Measurements from ENCODE around the gene L3MBTL3.
A peak's percentile ranks its signal among the peaks of the same experiment; 100 is the strongest.
"Not testable (repeated sequence)": the region's sequence is repeated elsewhere in the genome, so short reads cannot be mapped to it uniquely, and the experiment has no call there.

L3MBTL3 gene

DNA sequence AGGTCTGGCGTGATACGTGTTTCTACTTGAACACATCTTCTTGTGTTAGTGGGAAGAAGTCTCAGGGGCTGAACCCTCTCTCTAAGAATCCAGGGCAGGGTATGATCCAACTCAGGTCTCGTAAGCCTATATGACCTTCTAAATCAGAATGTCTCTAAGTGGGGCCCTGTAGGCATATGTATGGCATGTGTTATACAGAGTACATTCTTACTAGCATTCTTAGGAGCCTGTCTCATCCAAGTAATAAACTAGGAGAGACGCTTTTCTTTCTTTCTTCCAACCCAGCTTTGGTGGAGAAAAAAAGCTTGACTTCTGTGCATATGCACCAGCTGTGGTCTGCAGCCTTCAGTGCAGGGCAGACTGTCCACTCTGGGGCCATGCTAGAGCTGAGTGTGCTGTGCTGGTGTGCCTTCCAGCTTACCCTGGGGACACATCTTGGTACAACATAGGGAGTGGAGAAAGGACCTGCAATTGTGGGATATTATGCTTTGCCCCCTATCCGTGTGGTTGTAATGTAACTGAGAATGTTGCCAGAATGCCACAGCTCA lies 47.3 kb downstream of the L3MBTL3 start:
- Histone ChIP-seq H3K4me3 (no peak overlapping the region), H3K27ac (no peak overlapping the region)

- Histone ChIP-seq H3K4me3 (no peak overlapping the region), H3K27ac (no peak overlapping the region)
These were observed 51.1 kb downstream of the L3MBTL3 start for GRCh38 chr6:130069485-130069884.

DNA sequence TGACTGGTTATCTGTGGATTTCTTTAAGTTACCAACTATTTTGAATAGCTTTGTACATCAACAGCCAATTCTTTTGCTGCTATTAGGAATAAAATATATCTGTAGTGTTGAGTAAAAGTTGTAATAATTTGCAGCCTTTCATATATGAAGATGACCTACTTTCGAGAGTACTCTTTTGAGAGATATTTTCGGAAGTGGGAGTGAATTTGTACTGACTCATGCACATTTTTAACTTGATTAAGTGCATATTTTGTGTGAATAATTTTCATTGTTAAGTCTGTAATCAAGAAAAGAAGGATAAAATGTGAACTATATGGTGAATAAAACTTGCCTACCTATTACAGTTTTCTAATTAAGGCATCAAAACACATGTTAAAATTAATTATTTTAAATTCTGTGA lies 51.9 kb downstream of the L3MBTL3 start:
- Histone ChIP-seq H3K4me3 (no peak overlapping the region), H3K27ac (peak overlapping the region in 1 of 21 experiments; percentile 8)

DNA sequence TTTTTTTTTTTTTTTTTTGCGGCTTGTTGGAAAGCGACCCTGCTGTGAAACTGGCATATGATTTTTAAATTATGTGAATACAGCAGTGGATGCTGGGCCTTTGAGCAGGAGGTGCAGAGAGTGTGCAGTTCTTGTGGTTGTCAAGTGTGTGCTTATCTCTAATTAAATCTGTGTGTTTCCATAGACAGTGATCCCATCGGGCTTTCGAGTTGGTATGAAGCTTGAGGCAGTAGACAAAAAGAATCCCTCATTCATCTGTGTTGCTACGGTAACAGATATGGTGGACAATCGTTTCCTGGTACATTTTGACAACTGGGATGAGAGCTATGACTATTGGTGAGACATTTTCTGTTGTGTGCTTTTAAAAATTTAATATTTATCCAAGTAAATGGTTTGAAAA lies 52.4 kb downstream of the L3MBTL3 start:
- H3K4me3 ChIP-seq, result no peak overlapping the region

DNA sequence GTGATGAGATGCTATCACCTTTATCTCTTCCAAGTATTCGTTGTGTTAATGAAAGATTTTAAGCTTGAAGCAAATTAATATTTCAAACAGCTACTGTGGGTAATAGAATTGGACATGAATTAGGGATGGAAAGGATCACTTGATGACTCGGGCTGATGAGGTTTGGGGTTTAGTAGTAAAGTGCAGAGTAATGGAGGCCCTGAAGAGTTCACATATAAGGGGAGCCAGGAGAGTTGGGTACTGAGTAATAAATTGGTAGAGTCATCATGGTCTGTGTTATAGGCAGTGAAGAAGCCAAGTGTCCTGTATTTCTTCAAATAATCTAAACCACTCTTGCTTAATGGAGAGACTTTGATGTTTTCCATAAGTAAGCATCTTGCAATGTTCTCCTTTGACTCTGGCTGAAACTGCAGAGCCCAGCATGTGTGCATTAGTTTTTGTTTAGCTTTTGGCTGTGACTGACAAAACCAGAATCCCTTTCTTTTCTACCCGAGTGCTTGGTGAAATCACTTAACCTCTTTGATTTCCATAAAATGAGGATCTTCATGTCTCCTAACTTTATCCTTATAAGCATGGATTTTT lies 57.6 kb downstream of the L3MBTL3 start:
- H3K27ac ChIP-seq, result no peak overlapping the region
- H3K4me3 ChIP-seq, result no peak overlapping the region

More for the DNA sequence above, 52.4 kb downstream of the L3MBTL3 start:
- H3K27ac ChIP-seq, result peak overlapping the region in 1 of 21 experiments; percentile 8

GRCh38 chr6:130076512-130076911 lies 58.1 kb downstream of the L3MBTL3 start:
- H3K27ac ChIP-seq, result no peak overlapping the region
- no peak overlapping the region for H3K4me3 ChIP-seq

GRCh38 chr6:130090796-130091195 lies 72.4 kb downstream of the L3MBTL3 start:
- Histone ChIP-seq H3K4me3 (no peak overlapping the region), H3K27ac (no peak overlapping the region)

- H3K4me3 ChIP-seq, result no peak overlapping the region
These were observed 75.2 kb downstream of the L3MBTL3 start for GRCh38 chr6:130093546-130093945.

GRCh38 chr6:130098317-130098716 lies 79.9 kb downstream of the L3MBTL3 start:
- no peak overlapping the region for H3K4me3 ChIP-seq

More at GRCh38 chr6:130093546-130093945, 75.2 kb downstream of the L3MBTL3 start:
- H3K27ac ChIP-seq, result no peak overlapping the region

DNA sequence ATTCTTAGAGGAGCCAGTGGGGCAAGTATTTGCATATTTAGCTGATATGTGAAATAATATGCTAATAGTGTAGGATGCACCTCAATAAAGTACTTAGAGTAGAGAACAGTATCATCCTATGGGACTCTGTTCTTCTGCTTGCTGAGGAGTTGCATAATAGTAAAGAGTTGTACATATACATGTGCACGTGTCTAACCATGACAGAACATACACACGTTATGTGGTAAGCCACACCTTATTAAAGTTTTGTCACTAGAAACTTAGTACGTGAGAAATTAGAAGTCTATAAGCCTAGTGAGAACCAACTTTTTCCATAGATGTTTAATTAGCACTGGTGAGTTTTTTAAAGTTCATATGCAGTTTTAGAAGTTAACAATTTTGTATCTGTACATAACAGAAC lies 80.7 kb downstream of the L3MBTL3 start:
- Histone ChIP-seq H3K4me3 (no peak overlapping the region), H3K27ac (no peak overlapping the region)

More at GRCh38 chr6:130098317-130098716, 79.9 kb downstream of the L3MBTL3 start:
- no peak overlapping the region for H3K27ac ChIP-seq

DNA sequence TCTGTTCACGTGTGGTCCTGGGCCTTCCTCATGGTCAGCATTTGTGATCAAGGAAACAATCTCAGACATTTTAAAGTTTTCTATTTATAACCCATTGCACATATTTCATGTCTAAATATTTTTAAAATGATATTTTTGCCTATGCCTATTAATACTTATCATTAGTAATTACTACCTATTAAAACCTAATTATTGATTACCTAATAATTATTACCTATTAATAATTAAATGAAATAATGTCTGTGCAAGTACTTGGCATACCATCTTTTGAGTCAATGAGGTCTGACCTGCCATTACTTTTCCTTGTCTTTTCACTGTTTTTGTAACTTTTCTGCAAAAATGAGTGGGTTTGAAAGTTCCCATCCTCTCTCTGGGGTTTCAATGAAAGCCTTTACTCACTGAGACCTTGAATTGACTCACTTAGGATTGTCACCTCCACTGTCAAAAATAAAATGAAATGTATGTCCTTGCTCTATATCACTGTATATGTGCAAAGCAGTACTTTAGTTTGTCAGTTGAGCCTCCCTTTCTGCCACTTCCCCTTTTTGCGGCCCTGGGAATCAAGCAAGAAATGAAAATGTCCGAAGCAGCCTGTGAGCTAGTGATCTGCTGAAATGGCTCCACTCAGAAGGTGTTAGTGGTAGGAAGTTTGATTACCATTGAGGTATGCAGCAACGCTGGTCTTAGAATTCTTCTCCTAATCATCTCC lies 87.8 kb downstream of the L3MBTL3 start:
- Histone ChIP-seq H3K4me3 (no peak overlapping the region), H3K27ac (no peak overlapping the region)

DNA sequence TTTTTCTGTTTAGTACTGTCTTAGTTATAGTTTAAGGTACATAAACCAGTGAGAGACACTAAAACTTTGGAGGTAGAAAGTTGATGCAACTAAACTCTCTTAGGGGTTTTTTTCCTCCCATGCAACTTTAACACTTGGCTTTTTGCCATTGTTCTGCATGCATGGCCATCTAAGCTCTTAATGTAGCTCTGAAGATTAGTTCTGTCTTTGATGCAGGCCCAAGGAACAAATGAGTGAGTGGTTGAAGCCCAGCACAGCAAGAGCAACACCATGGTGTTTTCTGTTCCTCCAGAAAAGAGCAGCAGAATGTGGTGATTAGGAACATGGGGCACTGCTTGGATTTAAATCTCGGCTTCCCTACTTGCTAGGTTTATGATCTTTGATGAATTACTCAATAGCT lies 89.3 kb downstream of the L3MBTL3 start:
- no peak overlapping the region for H3K4me3 ChIP-seq
- H3K27ac ChIP-seq, result no peak overlapping the region

GRCh38 chr6:130111031-130111430 lies 92.7 kb downstream of the L3MBTL3 start:
- Histone ChIP-seq H3K27ac (no peak overlapping the region), H3K4me3 (no peak overlapping the region)

GRCh38 chr6:130113201-130113710 lies 94.9 kb downstream of the L3MBTL3 start:
- no peak overlapping the region for H3K27ac ChIP-seq

GRCh38 chr6:130115036-130115435 lies 96.7 kb downstream of the L3MBTL3 start:
- no peak overlapping the region for H3K27ac ChIP-seq
- no peak overlapping the region for H3K4me3 ChIP-seq

More at GRCh38 chr6:130113201-130113710, 94.9 kb downstream of the L3MBTL3 start:
- no peak overlapping the region for H3K4me3 ChIP-seq

- Histone ChIP-seq H3K27ac (no peak overlapping the region), H3K4me3 (no peak overlapping the region)
These were observed 97.9 kb downstream of the L3MBTL3 start for GRCh38 chr6:130116273-130116672.

GRCh38 chr6:130117187-130117701 lies 98.9 kb downstream of the L3MBTL3 start:
- H3K27ac ChIP-seq, H3K4me3 ChIP-seq: not testable (repeated sequence)

- no peak overlapping the region for H3K27ac ChIP-seq
- H3K4me3 ChIP-seq, result no peak overlapping the region
These were observed 99.9 kb downstream of the L3MBTL3 start for GRCh38 chr6:130118236-130118635.

DNA sequence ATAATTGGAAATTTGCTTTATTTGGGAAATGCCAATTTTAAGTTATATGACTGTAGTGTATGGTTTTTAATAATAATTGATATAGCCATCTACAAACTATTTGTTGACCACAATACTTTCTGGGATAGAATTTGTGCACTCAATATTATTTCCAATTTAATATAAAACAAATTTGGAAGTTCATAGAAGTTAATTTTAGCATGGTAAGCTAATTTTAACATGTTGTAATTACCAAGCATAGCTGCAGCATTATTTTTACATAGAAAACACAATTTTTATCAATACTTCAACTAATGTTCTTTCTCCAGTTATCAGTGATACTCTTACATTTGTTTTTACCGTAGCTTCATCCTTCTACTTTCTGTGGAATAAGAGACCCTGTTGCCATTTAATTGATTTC lies 100.8 kb downstream of the L3MBTL3 start:
- Histone ChIP-seq H3K4me3 (no peak overlapping the region), H3K27ac (no peak overlapping the region)

DNA sequence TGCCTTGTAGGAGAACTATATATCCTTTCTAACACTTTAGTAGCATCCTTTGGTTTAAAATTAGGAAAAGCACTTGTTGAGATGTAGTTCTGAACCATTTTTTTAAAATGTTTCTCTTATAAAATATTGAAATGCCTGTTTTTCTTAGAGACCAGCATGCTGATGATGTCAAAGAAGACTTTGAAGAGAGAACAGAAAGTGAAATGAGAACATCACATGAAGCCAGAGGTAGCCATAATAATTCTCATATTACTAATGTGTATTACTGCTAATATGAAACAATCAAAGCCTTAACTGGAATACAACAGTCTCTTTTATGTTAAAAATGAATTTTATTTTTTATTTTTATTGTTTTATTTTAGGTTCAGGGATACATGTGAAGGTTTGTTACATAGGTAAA lies 102.3 kb downstream of the L3MBTL3 start:
- Histone ChIP-seq H3K4me3 (no peak overlapping the region), H3K27ac (no peak overlapping the region)

- Histone ChIP-seq H3K27ac (no peak overlapping the region), H3K4me3 (no peak overlapping the region)
These were observed 103.9 kb downstream of the L3MBTL3 start for GRCh38 chr6:130122243-130122642.
